A549 (cell line): Measurements from ENCODE around the gene CDK17.

Experiments
- CHD2 ChIP-seq: fragments of 150-350 bp; IDR thresholded peaks from 2 replicates; pipeline ENCODE4 v1.6.1; 2014; ENCODE audit warnings: low read length; ENCODE audit not compliant: partially characterized antibody
- CTCF ChIP-seq: fragments of >200 bp; sonication (Bioruptor Twin); formaldehyde crosslinking; IDR thresholded peaks from 3 replicates; pipeline ENCODE4 v1.5.1; 2016
- EHMT2 ChIP-seq: fragments of 200-600 bp; sonication (generic); IDR thresholded peaks from 2 replicates; pipeline ENCODE4 v1.6.1; 2016; ENCODE audit warnings: antibody characterized with exemption, low read depth, mild to moderate bottlenecking, moderate library complexity
- EP300 ChIP-seq, 2 experiments: fragments of >200 bp; sonication (Bioruptor Twin); formaldehyde crosslinking; IDR thresholded peaks; 2 replicates in 1 of 2; 3 replicates in 1 of 2; pipeline ENCODE4 v1.6.1; 2016 to 2017
- MAX ChIP-seq: IDR thresholded peaks from 2 replicates; pipeline ENCODE4 v1.6.1; 2012
- NPAS2 ChIP-seq: fragments of 250-450 bp; sonication (Bioruptor Pico); IDR thresholded peaks from 2 replicates; pipeline ENCODE4 v1.8.0; 2022; ENCODE audit warnings: mild to moderate bottlenecking, moderate library complexity, borderline replicate concordance
- POLR2A ChIP-seq: IDR thresholded peaks from 2 replicates; pipeline ENCODE4 v1.6.1; 2012; ENCODE audit warnings: mild to moderate bottlenecking, low read length
- RAD21 ChIP-seq, 2 experiments: fragments of >200 bp in 1 of 2; sonication (Bioruptor Twin) in 1 of 2; formaldehyde crosslinking in 1 of 2; IDR thresholded peaks in 1 of 2; conservative IDR thresholded peaks in 1 of 2; 2 replicates in 1 of 2; 3 replicates in 1 of 2; pipeline ENCODE4 v1.6.1; 2012 to 2018; ENCODE audit warnings: inconsistent platforms in 1 of 2
- RCOR1 ChIP-seq: fragments of 150-350 bp; IDR thresholded peaks from 2 replicates; pipeline ENCODE4 v1.6.1; 2014; ENCODE audit warnings: antibody characterized with exemption, low read length, low read depth
- TF ChIP-seq, protein P1 (sequence below): fragments of 250-450 bp; sonication (Bioruptor Pico); IDR thresholded peaks from 2 replicates; pipeline ENCODE4 v1.5.0; 2021; ENCODE audit warnings: mild to moderate bottlenecking, moderate library complexity, borderline replicate concordance

- TF ChIP-seq CTCF (no peak), POLR2A (no peak), EP300 (IDR thresholded peaks at IDR 0.05) (no peak), CHD2 (no peak), MAX (no peak), RAD21 (conservative IDR thresholded peaks at IDR 0.05 in 1 of 2, IDR thresholded peaks at IDR 0.05 in 1 of 2) (no peak), EHMT2 (no peak), RCOR1 (no peak), NPAS2 (no peak)
- TF ChIP-seq, protein P1, sequence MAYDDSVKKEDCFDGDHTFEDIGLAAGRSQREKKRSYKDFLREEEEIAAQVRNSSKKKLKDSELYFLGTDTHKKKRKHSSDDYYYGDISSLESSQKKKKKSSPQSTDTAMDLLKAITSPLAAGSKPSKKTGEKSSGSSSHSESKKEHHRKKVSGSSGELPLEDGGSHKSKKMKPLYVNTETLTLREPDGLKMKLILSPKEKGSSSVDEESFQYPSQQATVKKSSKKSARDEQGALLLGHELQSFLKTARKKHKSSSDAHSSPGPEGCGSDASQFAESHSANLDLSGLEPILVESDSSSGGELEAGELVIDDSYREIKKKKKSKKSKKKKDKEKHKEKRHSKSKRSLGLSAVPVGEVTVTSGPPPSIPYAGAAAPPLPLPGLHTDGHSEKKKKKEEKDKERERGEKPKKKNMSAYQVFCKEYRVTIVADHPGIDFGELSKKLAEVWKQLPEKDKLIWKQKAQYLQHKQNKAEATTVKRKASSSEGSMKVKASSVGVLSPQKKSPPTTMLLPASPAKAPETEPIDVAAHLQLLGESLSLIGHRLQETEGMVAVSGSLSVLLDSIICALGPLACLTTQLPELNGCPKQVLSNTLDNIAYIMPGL (CRISPR knock-in tag): no peak
Observed at GRCh38 chr12:96234591-96235483, 165.4 kb downstream of the CDK17 start.
